Measurements from ENCODE around the gene LPA.
"Not testable (repeated sequence)": the region's sequence is repeated elsewhere in the genome, so short reads cannot be mapped to it uniquely, and the experiment has no call there.

The LPA gene

GRCh38 chr6:160662842-160663241, 1.2 kb downstream of the LPA start:
- no peak for DNase-seq

DNA sequence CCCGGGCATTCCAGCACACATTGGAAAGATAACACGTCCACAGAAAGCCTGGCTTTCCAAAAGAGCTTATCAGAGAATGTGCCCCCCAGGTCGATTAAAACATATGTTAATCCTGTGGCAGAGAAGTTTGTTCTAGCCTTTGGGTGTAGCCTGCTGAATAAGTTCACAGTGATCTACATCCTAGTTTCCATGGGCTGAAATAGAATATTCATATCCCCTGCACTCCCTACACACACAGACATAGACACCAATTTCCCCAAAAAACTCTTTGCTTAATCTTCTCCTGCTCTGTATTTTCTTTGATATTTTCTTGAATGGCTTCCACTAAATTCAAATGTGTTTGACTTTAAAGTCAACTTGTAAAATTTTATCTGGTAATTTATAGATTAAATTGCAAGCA, 1.6 kb downstream of the LPA start:
- no peak for DNase-seq

GRCh38 chr6:160661216-160661615, 2.9 kb downstream of the LPA start:
- DNase-seq, result no peak

GRCh38 chr6:160659562-160659961, 4.5 kb downstream of the LPA start:
- no peak for DNase-seq

DNA sequence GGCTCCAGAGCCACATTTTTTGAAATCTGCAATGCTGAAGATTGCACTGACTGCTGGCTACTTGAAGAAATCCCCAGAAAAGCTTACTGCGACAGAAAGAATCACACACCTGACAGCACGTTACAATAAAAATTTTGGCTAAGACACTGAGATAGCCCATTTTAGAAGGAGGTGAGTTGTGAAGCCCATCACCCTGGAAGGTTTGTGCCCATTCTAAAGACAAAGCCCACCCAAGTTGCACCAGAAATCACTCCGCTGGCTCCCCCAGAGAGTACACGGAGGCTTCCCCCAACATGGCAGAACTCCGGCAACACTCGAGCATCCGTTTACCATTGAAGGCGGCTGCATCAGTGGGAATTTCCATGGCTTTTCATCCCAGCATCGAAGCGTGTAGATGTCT, 29.4 kb downstream of the LPA start:
- no peak for DNase-seq

DNA sequence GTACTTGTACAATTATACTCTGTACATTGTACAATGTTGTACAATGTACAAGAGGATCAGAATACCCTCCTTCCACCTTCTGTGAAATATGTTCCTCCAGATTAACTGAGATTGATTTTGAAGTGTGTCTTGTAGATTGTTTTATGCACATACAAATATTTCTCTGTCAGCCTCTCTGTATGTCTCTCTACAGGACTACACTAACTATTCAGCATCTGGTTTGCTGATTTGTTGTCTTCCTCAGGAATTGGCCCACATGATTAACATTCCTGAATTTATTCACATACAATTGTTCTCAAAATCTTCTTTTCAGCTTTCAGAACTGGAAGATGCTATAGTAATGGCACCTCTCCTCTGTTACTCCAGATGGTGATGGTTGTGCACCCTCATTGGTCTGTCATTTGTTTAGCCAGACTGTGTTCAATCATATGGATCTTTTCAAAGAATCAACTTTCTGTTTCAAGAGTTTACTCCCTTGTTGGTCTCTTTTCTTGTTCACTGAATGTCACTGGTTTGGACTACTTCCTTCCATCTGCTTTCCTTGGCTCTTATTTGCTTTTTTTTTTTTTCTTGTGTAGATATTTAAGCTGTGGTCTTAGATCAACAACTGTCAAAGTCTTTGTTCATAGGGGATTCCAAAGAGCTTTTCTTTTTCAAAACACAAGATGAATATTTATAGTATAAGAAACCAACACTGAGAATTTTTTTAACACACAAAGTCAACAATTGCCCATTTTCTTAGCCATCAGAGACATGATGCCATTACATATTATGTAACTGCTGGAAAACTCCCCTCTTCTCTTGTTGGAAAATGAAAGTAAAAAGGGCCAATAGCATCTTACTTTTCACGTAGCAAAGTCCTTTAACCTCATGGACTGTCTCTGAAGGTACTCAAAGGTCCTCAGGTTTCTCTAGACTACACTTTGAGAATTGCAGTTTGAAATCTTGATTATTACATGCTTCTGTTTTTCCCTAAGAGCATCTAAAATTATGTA, 67.9 kb downstream of the LPA start:
- DNase-seq, result no peak

DNA sequence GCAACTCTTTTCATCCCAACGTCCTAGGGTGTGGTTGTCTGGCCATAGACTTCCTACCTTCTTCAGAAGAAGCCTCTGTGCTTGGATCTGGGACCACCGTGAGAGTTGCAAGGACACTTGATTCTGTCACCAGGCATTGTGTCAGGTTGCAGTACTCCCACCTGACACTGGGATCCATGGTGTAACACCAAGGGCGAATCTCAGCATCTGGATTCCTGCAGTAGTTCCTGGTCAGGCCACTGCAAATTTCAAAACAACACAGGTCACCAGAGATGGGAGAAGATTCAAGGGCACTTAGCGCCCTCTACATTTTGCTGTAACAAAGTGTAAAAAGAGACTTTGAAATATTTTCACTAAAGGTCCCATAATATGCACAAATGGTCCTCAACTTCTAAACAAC, 68.8 kb downstream of the LPA start:
- DNase-seq, result not testable (repeated sequence)

DNA sequence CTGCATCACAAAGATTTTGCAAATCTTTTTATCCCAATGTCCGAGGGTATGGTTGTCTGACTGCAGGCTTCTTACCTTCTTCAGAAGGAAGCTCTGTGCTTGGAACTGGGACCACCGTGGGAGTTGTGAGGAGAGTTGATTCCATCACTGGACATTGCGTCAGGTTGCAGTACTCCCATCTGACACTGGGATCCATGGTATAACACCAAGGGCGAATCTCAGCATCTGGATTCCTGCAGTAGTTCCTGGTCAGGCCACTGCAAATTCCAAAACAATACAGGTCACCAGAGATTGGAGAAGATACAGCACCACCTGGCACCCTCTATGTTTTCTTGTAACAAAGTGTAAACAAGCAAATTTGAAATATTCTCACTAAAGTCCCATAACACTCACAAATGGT, 77.7 kb downstream of the LPA start:
- DNase-seq, result no peak

GRCh38 chr6:160583794-160584193, 80.3 kb downstream of the LPA start:
- no peak for DNase-seq

- DNase-seq, result no peak
These were observed 82.7 kb downstream of the LPA start for GRCh38 chr6:160581406-160581805.

DNA sequence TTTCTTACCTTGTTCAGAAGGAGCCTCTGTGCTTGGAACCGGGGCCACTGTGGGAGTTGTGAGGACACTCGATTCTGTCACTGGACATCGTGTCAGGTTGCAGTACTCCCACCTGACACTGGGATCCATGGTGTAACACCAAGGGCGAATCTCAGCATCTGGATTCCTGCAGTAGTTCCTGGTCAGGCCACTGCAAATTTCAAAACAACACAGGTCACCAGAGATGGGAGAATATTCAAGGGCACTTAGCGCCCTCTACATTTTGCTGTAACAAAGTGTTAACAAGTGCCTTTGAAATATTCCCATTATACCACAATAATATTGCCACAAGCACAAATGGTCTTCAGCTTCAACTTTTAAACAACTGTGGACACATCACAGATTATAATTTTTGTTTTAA, 85.6 kb downstream of the LPA start:
- DNase-seq, result not testable (repeated sequence)

GRCh38 chr6:160573943-160574342, 90.1 kb downstream of the LPA start:
- no peak for DNase-seq

GRCh38 chr6:160571201-160571600, 92.9 kb downstream of the LPA start:
- DNase-seq, result not testable (repeated sequence)

DNA sequence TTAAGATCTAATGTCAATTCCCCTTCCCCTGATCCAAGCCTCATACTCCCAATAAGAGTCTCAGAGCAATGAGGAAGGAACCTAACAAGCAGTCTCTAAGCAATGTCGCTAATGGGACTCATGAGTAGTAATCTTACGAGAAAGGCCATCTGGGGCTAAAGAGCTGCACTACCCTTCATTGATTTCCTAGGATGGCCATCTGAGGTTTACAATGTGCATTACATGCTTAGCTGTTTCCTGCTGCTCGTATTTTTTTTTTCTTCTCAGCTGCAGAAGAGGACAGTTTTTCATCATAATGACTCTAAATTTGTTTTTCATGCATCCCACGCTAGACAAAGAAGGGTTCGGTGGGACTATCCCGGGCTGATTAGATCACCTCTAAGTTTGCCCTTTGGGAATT, 119.3 kb downstream of the LPA start:
- no peak for DNase-seq

DNA sequence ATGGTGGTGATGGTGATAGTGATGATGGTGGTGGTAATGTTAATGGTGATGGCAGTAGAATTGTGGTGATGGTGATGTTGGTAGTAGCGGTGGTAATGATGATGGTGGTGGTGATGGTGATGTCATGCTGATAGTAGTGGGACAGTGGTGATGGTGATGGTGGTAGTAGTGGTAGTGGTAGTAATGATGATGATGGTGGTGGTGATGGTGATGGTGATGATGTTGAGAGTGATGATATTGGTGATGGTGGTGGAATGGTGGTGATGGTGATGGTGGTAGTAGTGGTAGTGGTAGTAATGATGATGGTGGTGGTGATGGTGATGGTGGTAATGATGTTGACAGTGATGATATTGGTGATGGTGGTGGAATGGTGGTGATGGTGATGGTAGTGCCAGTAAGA, 128.8 kb downstream of the LPA start:
- no peak for DNase-seq

DNA sequence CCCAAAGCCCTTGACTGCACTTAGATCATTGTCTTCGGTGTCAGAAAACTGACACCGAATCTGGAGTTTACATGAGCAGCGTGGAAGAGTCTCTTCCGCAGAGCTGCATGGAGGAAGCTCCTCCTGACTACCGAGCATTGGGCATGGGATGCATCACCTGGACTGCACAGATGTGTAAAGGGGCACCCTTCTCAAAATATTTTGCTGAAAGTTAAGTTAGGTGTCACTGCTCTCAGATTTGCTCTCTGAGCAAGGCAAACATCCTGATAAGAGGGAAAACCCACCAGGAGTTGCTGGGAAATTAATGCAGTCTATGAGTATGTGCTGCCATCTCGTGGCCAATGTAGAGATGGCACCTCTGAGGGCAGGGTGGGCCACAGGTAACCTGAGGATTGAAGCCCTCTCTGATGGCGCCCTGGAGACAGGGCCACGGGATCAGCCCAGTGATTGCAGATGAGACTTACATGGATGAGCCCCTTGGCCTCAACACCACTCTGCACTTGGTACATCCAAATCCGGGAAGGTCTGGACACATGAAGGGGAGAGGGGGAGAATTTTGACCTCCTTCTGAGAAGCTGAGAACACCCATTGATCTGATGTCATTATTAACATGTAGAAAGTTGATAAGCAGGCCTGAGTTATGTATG, 129.9 kb downstream of the LPA start:
- DNase-seq, result no peak

- no peak for DNase-seq
These were observed 131.8 kb downstream of the LPA start for GRCh38 chr6:160532315-160532714.

DNA sequence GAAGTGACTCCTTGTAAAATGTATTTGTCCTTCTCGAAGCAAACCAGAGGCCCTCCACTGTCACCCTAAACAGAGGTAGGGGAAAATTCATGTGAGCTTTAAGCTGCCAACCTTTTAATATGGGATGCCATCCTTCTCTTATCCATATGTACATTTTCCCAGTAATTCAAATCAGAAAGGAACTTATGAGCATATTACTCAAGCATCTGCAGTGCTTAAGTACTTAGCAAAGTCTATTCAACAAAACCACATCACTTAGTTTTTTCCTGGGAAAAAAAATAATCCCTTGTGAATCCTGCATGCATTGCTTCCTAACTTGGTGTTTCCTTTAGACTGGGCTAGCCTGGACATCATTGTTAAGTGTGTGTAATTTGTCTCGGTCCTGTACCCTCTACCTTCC, 132.2 kb downstream of the LPA start:
- DNase-seq, result no peak

- DNase-seq, result not testable (repeated sequence)
These were observed 134.6 kb downstream of the LPA start for GRCh38 chr6:160529524-160529923.

DNA sequence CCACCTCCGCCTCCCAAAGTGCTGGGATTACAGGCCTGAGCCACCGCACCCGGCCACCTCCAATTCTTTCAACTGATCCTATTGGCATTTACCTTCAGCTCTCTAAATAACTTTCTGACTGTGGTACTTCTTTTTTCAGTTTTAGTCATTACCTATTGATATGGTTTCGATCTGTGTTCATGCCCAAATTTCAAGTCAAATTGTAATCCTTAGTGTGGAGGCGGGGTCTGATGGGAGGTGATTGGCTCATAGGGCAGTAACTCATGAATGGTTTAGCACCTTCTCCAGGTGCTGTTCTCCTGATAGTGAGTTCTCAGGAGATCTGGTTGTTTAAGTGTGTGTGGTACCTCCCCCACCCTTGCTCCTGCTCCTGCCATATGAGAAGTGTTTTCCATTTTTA, 140.9 kb downstream of the LPA start:
- DNase-seq, result no peak

DNA sequence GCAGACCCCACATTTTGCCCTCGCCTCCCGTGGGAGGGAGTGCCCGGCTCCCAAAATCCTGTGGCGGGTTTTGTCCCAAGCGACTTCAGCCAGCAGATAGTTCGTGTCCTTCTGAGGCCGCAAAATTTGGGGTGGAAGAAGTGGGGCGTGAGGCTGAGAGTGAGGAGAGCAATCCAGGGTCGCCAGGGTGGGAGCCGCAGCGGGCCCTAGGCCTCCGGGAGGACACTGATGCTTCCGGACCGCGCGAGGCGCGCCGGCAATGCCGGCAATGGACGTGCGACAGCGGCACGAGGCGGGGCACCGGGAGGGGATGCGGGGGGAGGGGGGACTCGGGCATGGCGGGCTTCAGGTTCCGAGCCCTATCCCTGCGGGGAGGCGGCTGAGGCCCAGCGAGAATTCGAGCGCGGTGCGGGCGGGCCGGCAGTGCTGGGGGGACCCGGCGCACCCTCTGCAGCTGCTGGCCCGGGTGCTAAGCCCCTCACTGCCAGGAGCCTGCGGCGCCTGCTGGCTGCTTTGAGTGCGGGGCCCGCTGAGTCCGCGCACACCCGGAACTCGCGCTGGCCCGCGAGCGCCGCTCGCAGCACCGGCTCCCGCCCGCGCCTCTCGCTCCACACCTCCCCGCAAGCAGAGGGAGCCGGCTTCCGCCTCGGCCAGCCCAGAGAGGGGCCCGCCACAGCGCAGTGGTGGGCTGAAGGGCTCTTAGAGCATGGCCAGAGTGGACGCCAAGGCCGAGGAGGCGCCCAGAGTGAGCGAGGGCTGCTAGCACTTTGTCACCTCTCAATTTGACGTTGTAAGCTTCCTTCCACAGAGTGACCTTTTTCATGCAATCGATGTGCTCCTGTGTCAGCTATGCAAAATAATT, 143.8 kb downstream of the LPA start:
- DNase-seq, result peak; percentile 67

- DNase-seq, result no peak
These were observed 144.5 kb downstream of the LPA start for GRCh38 chr6:160519603-160520042.

DNA sequence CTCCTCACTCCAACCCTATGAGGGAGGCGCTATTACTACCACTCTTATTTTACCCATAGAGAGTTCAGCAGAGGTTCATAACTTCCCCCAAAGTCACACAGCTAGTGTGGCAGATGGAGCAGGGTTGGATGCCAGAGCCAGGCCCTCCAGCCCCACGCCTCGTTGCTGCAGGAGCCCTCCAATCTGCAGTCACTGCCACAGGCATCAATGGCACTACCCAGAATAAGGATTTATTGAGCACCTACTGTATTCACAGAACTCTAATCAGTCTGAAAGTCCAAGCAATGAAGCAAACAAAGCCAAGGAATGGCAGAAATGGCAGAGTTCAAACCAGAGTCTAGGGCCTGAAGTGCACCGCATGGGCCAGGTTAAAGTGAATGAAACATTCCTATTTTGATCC, 144.9 kb downstream of the LPA start:
- no peak for DNase-seq

Data from activated gamma-delta T cell (primary cell).